ENCODE measurements around the gene CCDC117.
A peak's percentile ranks its signal among the peaks of the same experiment; 100 is the strongest.

- TF ChIP-seq CTCF (IDR thresholded peaks at IDR 0.05; ENCODE audit: low read depth, low read length, missing input control) = no peak
- peak; percentile 56 for TF ChIP-seq SP1 (IDR thresholded peaks at IDR 0.05)
- TF ChIP-seq REST (IDR thresholded peaks at IDR 0.05) = peak; percentile 14
- no peak for TF ChIP-seq GABPA (IDR thresholded peaks at IDR 0.05 in 1 of 2, conservative IDR thresholded peaks at IDR 0.05 in 1 of 2)
- no peak for TF ChIP-seq TAF1 (conservative IDR thresholded peaks at IDR 0.05)
- peak; percentile 22 for TF ChIP-seq MAX (IDR thresholded peaks at IDR 0.05)
- peak; percentile 51 for TF ChIP-seq ATF3 (IDR thresholded peaks at IDR 0.05)
- no peak for TF ChIP-seq ZBTB33 (IDR thresholded peaks at IDR 0.05)
These were observed 36.3 kb downstream of the CCDC117 start for GRCh38 chr22:28808716-28809355.

Measured in liver (tissue), 3 donors.